ENCODE measurements around the gene ATXN10.

Gene ATXN10

DNA sequence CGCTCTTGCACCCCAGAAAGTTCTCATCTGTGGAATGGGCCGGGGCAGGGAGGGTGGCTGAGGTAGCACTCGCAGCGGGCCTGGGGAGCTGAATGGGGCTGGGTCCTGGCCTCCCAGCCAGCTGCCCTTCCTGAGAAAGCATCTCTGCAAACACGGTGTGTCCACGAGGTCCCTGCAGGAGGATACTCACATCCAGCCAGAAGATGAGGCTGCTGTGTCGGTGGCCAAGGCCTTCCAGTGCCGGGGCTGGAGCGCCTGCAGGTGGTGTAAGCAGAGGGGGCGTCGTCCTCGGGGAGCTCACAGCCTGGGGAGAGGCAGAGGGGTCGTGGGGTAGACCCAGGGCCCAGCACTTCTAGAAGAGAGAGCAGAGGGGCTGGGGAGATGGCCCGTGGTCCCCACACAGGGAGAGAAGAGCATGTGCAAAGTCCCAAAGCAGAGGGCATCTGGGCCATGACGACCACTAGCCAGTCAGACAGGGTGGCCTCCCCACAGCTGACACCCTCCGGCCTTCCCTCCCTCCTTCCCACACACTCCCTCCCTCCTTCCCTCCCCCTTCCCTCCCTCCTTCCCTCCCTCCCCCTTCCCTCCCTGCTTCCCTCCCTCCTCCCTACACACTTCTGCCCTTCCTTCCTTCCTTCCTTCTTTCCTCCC is 207.4 kb downstream of the ATXN10 start:
- DNase-seq (ENCODE audit: low spot score) = no peak

- DNase-seq (ENCODE audit: low spot score) = no peak
These were observed 207.9 kb downstream of the ATXN10 start for GRCh38 chr22:45879552-45879949.

GRCh38 chr22:45880091-45880715 is 208.6 kb downstream of the ATXN10 start:
- no peak for DNase-seq (ENCODE audit: low spot score)

DNA sequence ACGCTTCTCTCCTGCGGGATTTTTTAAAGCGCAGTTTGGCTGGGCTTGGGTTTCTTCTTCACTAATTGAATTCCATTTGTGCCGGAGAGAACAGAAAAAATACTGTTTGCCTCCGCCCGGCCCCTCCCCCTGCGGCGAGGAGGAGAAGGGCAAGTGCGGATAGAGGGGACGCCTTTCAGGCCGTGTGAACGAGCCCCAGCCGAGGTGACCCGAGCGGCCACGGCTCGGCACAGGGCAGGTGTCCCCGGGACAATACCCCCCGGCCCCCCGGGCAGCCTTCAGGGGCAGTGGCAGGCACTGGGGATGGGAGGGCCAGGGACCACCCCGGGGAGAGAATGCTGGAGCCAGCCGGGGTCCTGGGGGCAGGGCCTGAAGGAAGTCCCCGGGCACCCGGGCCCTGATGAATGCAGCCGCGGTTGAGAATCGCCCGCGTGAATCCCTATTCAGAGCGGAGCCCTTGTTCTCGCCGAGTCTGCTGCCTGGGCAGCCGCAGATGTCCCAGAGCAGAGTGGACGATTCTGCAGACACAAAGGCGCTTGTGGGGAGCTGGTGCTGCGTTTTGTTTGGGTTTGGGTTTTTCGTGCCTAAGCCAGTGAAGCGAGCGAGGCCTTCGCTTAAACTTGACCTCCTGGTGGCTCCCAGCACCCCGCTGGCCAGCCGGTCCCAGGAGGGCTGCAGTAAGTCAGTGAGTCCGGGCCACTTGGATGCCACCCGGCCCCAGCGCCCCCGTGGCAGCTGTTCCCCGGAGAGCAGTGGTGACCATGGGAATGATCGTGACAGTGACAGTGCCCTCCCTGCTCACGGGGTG is 209.3 kb downstream of the ATXN10 start:
- DNase-seq (ENCODE audit: low spot score) = no peak

- DNase-seq (ENCODE audit: low spot score) = no peak
These were observed 209.9 kb downstream of the ATXN10 start for GRCh38 chr22:45881524-45881875.

DNA sequence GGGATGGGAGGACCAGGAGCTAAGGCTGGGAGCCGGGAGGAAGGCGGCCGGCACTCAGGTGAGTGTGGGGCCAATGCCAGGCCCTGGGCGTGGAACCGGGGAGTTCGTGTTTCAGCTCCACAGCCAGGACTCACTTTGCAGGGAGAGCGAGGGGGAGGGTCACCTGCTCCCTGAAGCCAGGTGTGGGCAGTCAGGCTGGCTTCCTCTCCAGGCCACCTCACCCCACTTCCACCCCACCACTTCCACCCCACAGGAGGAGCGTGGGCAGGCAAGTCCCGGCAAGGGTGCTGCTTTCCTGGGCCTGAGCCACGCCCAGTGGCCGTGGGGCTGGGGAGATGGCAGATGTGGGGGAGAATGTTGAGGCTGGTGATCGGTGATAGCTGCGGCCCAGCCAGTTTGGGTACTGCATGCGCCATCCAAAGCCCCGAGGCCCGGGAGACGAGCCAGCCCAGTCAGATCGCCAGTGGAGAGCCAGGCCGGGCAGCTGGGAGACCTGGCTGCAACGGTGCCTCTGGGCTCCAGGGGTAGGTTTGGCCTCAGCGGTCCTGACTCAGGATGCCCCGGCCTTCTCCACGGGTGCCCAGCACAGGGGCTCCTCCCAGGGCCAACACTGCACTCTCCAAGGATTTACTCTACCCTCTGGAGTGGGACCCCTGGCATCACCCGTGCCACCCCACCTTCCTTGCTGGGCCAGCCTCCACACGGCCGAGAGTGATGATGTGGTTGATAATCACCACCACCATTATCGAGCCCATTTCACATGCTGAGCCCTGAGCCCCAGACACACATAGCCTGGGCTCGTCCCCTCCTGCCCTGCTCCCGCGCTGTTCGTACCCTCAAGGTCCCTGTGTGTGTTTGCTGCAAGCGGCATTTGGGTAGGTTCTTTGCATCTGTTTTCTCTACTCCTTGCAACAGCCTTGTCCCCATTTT is 211.5 kb downstream of the ATXN10 start:
- DNase-seq (ENCODE audit: low spot score) = no peak

DNA sequence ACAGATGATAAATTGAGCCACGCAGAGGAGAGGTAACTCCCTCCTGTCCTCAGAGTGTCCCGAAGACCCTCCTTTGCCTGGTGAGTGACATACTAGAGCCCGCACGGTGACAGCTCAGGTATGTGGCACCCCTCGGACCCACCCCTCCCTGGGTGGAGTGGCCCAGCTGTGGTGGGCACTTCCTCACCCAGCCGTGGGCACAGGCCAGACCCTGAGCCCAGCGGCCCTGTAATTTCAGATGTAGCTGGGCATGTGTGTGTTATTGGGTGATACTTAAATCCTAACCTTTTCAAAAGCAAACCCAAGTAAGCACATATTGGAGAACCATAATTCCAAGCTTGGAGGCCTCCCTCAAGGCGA is 212.2 kb downstream of the ATXN10 start:
- DNase-seq (ENCODE audit: low spot score) = no peak

- no peak for DNase-seq (ENCODE audit: low spot score)
These were observed 212.8 kb downstream of the ATXN10 start for GRCh38 chr22:45884201-45885062.

GRCh38 chr22:45885171-45885840 is 213.7 kb downstream of the ATXN10 start:
- no peak for DNase-seq (ENCODE audit: low spot score)

GRCh38 chr22:45885941-45886395 is 214.3 kb downstream of the ATXN10 start:
- DNase-seq (ENCODE audit: low spot score) = no peak

DNA sequence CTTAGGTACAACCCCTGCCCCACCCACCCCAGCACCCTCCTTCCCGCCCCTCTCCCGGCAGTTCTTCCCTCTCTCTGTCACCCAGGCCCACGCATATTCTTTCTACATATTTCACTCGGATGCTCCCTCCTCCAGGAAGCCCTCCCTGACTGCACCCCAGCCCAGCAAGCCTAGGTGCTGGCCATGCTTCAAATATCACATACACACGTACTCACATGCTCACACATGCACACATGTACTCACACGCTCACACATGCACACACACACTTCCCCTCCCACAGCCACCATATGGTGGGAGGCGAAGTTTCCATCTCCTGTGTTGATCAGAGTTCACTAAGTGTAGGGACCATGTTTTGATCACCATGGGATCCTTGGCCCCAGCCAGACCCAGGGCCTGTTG is 214.9 kb downstream of the ATXN10 start:
- DNase-seq (ENCODE audit: low spot score) = no peak

DNA sequence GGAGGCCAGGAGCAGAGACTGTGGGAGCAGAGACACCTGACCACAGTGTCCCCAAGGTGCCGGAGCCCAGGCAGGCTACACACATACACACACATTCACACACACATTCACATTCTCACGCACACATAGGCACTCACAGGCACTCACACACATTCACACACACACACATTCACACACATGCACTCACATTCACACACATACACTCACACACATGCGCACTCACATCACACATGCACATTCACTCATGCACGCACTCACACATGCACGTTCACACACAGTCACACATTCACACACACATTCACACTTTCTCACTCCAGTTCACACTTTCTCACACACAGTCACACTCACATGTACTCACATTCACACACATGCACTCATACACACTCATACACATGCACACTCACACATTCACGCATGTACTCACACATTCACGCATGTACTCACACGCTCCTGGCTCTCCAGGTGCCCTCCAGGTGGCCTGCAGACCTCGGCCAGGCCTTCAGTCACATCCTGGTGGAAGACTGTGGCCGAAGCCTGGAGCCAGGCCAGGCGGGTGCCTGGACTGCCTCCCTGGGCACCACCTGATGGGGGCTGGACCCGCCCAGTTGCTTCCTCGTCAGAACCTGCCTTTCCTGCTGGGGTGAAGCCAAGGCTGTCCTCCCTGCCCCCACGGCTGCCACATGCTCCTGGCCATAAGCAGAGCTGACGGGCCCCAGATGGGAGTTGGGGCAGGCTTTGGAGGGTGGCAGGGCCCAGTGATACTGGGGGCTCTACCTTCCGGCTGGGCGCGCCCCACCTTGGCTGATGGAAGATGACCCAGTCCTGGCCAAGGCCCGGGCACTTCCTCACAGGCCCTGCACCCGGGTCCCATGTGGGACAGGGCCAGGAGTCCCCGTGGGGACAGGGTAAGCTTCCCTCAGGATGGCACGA is 215.8 kb downstream of the ATXN10 start:
- DNase-seq (ENCODE audit: low spot score) = no peak

- no peak for DNase-seq (ENCODE audit: low spot score)
These were observed 216.8 kb downstream of the ATXN10 start for GRCh38 chr22:45888221-45889092.

DNA sequence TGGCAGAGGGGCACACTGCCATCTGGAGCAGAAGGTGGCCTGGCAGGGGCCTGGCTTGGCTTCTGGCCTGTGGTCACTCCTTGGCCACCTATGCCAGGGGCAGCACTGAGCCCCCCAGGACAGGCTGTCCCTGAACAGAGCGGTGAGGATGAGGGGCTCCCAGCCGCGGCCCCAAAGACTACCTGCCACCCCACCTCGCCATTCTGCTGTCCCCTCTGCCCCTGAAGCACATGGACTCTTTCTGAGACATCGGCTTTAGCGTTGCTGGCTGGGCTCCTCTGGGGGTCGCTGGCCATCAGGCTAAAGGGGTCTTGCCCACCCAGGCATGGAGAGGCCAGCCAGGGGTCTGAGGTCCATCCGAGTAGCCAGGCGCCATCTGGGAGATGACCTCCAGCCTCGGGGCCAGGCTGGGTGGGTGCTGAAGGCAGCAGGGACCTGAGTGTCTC is 217.5 kb downstream of the ATXN10 start:
- DNase-seq (ENCODE audit: low spot score) = no peak

DNA sequence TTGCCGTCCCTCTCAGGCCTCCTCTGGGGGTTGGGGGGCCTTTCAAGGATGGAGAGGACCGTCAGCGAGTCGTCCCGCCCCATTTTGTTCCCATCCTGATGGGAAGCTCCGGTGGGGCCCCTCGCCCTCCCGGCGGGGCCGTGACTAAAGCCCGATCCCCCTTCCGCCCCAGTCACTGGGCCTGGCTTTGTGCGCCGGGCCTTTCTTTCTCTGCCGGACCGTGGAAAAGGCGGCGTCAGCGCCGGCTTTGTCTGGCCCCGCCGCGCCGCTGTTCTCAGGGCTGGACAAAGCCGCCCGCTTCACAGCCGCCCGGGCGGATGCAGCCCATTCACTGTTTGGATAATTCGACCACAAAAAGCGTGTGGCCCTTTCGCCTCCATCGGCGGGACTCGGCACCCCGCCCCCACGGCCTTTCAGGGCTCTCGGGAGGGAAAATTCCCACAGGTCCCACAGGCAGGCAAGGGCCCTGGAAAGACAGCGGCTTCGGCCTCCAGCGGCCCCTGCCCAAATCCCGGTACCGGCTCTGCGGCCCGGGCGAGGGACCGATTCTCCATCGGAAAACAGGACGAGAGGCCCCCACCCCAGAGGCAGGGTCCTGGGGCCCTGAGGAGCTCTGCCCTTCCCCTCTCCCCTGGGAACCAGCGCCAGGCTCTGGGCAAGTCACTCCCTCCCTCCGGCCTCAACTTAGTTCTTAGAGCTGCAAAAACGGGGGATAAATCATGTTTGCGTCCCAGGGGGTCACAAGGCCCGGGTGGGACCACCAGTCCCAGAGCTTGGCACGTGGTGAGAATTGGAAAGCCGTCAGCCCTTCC is 218.1 kb downstream of the ATXN10 start:
- no peak for DNase-seq (ENCODE audit: low spot score)

DNA sequence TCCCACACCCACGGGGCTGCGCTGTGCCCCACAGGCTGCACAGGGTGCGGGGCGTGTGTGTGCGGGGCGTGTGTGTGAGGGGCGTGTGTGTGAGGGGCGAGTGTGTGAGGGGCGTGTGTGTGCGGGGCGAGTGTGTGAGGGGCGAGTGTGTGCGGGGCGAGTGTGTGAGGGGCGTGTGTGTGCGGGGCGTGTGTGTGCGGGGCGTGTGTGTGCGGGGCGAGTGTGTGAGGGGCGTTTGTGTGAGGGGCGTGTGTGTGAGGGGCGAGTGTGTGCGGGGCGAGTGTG is 218.7 kb downstream of the ATXN10 start:
- no peak for DNase-seq (ENCODE audit: low spot score)

GRCh38 chr22:45891021-45891421 is 219.4 kb downstream of the ATXN10 start:
- no peak for DNase-seq (ENCODE audit: low spot score)

GRCh38 chr22:45891471-45891995 is 219.9 kb downstream of the ATXN10 start:
- no peak for DNase-seq (ENCODE audit: low spot score)

All from cerebellar cortex (tissue), 1 donor.